HG03558 (cell line): ENCODE results near the gene CRY2.
A peak's percentile ranks its signal among the peaks of the same experiment; 100 is the strongest.

Source experiments
- ATAC-seq: cut with Tn5 transposase; IDR thresholded peaks from one replicate; pipeline ENCODE4 v1.9.1; 2021; ENCODE audit warnings: moderate number of reproducible peaks; ENCODE audit not compliant: unreplicated experiment; ENCODE audit errors: extremely low read depth

CRY2 gene

GRCh38 chr11:45927332-45927683 is 80.0 kb downstream of the CRY2 start:
- ATAC-seq: no peak

- ATAC-seq: no peak
These were observed 80.6 kb downstream of the CRY2 start for GRCh38 chr11:45927684-45928413.

- no peak for ATAC-seq
These were observed 81.4 kb downstream of the CRY2 start for GRCh38 chr11:45928535-45929215.

- ATAC-seq: no peak
These were observed 82.3 kb downstream of the CRY2 start for GRCh38 chr11:45929486-45930030.

- ATAC-seq: peak; percentile 74
These were observed 82.9 kb downstream of the CRY2 start for GRCh38 chr11:45930031-45930794.

- ATAC-seq: no peak
These were observed 83.8 kb downstream of the CRY2 start for GRCh38 chr11:45930951-45931570.

- no peak for ATAC-seq
These were observed 84.5 kb downstream of the CRY2 start for GRCh38 chr11:45931739-45932138.

- ATAC-seq: no peak
These were observed 84.9 kb downstream of the CRY2 start for GRCh38 chr11:45932217-45932616.
